Endothelial cell of umbilical vein (primary cell): ENCODE results near the gene EFHD1. TPM values are rescaled to one million over a fixed set of nuclear protein-coding genes. Genes with fewer than 3 reads are reported as not detected.

Experiments
- BruUV-seq: library from RNA; stranded (reverse); fragments of 400-500 nt; replicated peaks from 2 replicates; lab custom pipeline; 2021; lab: Mats Ljungman, UMichigan
- CTCF ChIA-PET: fragments of 300-600, 350-600 bp; sonication (Branson Sonifier 250); formaldehyde crosslinking; loops from one replicate; lab custom pipeline; 2021; ENCODE audit warnings: antibody characterized with exemption, inconsistent platforms; lab: Charles Lee
- POLR2A ChIA-PET: fragments of 300-600, 350-600 bp; sonication (Branson Sonifier 250); formaldehyde crosslinking; loops from one replicate; lab custom pipeline; 2021; ENCODE audit warnings: antibody characterized with exemption, inconsistent platforms; lab: Charles Lee
- DNase-seq: peaks from one replicate; pipeline ENCODE4 v3.0.0-alpha.2; 2011; ENCODE audit warnings: low read depth, low spot score
- FAIRE-seq: peaks from 2 replicates; lab custom pipeline; 2011; peaks lifted over from hg19 to GRCh38; lab: Jason Lieb, UNC
- H2AFZ ChIP-seq: 2 replicates; pipeline ENCODE4 v1.6.0; 2012; ENCODE audit warnings: low read depth, low read length, control low read depth, inconsistent platforms
- H3K27ac ChIP-seq: 2 replicates; pipeline ENCODE4 v1.5.1; 2011; ENCODE audit warnings: low read depth, mild to moderate bottlenecking, control low read depth, low read length, moderate library complexity; ENCODE audit not compliant: insufficient read depth
- H3K27me3 ChIP-seq, 2 experiments: 2 replicates each; pipeline versions ENCODE4 v1.6.0 to v1.6.1; 2011; ENCODE audit warnings: low read length in 2 of 2, mixed read lengths in 1 of 2; ENCODE audit not compliant: control insufficient read depth in 2 of 2, insufficient read depth in 2 of 2
- H3K36me3 ChIP-seq, 2 experiments: 2 replicates in 1 of 2; 3 replicates in 1 of 2; pipeline ENCODE4 v1.5.1; 2011; ENCODE audit warnings: low read length in 2 of 2, mild to moderate bottlenecking in 1 of 2, moderate library complexity in 1 of 2; ENCODE audit not compliant: control insufficient read depth in 2 of 2, insufficient read depth in 2 of 2; ENCODE audit errors: extremely low read depth in 1 of 2
- H3K4me1 ChIP-seq: 3 replicates; pipeline ENCODE4 v1.5.1; 2011; ENCODE audit warnings: mild to moderate bottlenecking, low read length; ENCODE audit not compliant: control insufficient read depth, insufficient read depth; ENCODE audit errors: extremely low read depth
- H3K4me2 ChIP-seq: 2 replicates; pipeline ENCODE4 v1.6.1; 2011; ENCODE audit warnings: low read length, control low read depth, mixed read lengths; ENCODE audit not compliant: insufficient read depth
- H3K4me3 ChIP-seq, 3 experiments: fragments of 200-600 bp in 1 of 3; sonication (generic), shearing (Covaris generic) in 1 of 3; replicated peaks in 1 of 3; 2 replicates each; pipeline ENCODE4 v1.5.1; 2011 to 2016; ENCODE audit warnings: control low read depth in 3 of 3, low read length in 3 of 3, mild to moderate bottlenecking in 2 of 3, inconsistent platforms in 1 of 3, low read depth in 1 of 3, moderate library complexity in 1 of 3; ENCODE audit not compliant: insufficient read depth in 1 of 3
- H3K79me2 ChIP-seq: 2 replicates; pipeline ENCODE4 v1.6.0; 2012; ENCODE audit warnings: low read length, inconsistent platforms; ENCODE audit not compliant: control insufficient read depth, insufficient read depth
- H3K9ac ChIP-seq: replicated peaks from 2 replicates; pipeline ENCODE3; 2011; ENCODE audit warnings: low read length, control low read depth; ENCODE audit not compliant: insufficient read depth; ENCODE audit errors: extremely low read depth
- H3K9me1 ChIP-seq: replicated peaks from 3 replicates; pipeline ENCODE4 v1.6.0; 2011; ENCODE audit warnings: mild to moderate bottlenecking, low read length; ENCODE audit not compliant: control insufficient read depth, insufficient read depth; ENCODE audit errors: extremely low read depth
- H3K9me3 ChIP-seq: replicated peaks from 2 replicates; pipeline ENCODE4 v1.5.1; 2012; ENCODE audit warnings: low read length, inconsistent platforms; ENCODE audit not compliant: control insufficient read depth, insufficient read depth
- H4K20me1 ChIP-seq: replicated peaks from 2 replicates; pipeline ENCODE3; 2011; ENCODE audit warnings: mild to moderate bottlenecking, low read length; ENCODE audit not compliant: control insufficient read depth, insufficient read depth; ENCODE audit errors: extremely low read depth
- EZH2 ChIP-seq: IDR thresholded peaks from 2 replicates; pipeline ENCODE4 v1.6.1; 2012; ENCODE audit warnings: borderline replicate concordance, low read depth, mild to moderate bottlenecking, moderate library complexity, low read length, inconsistent platforms; ENCODE audit not compliant: severe bottlenecking
- GATA2 ChIP-seq: IDR thresholded peaks from 2 replicates; pipeline ENCODE4 v1.7.0; 2011; ENCODE audit warnings: low read depth, mild to moderate bottlenecking, moderate library complexity, mixed read lengths, low read length; ENCODE audit not compliant: insufficient read length, insufficient read depth
- JUN ChIP-seq: IDR thresholded peaks from 2 replicates; pipeline ENCODE4 v1.6.1; 2011; ENCODE audit warnings: borderline replicate concordance, low read depth; ENCODE audit not compliant: insufficient read length, insufficient read depth
- MAX ChIP-seq: IDR thresholded peaks from 2 replicates; pipeline ENCODE4 v1.6.1; 2011; ENCODE audit not compliant: insufficient read depth, insufficient read length
- POLR2A ChIP-seq: IDR thresholded peaks from 2 replicates; pipeline ENCODE4 v1.6.1; 2012; ENCODE audit warnings: low read depth, mild to moderate bottlenecking, control low read depth, low read length
- dilution Hi-C: fragments of 300-500 bp; cut with MboI; formaldehyde crosslinking; loops from one replicate; pipeline ENCODE4 v1.15.0; 2019; ENCODE audit warnings: low sequenced_read_pairs; ENCODE audit not compliant: extremely low pct_ligation_motif_present
- intact Hi-C: fragments of 100-400 bp; cut with micrococcal nuclease; formaldehyde crosslinking; loops from one replicate; pipeline ENCODE4 v1.10.0; 2022
- polyA plus RNA-seq, 4 experiments: library from polyadenylated mRNA; depleted of rRNA in 3 of 4; stranded (reverse) in 3 of 4; unstranded in 1 of 4; fragments of >200 nt; gene quantifications; 2 replicates each; pipeline versions ENCODE4 v1.2.1 to v1.2.3, GENCODE V29; 2011 to 2012; ENCODE audit warnings: missing spikeins in 1 of 4
- total RNA-seq: library from RNA; stranded (reverse); gene quantifications from 2 replicates; pipeline ENCODE4 v1.2.3, GENCODE V29; 2021

Gene EFHD1
- total and polyA plus RNA-seq, 2 donors (not counting 3 experiments of a cell fraction or from before 2014, with no cell fraction given): 0.18 TPM; not detected in 1

GRCh38 chr2:232615339-232615738 is 18.1 kb upstream of the EFHD1 start:
- ChIA-PET POLR2A (no interaction called here), CTCF (interaction anchor here (1.3 kb wide), 1 partner anchor 10 kb away, joined by 5 read pairs; no protein-coding TSS in a partner anchor)
- no peak for FAIRE-seq
- Histone ChIP-seq H3K27ac (no peak overlapping the region), H3K9me3 (no peaks in the 10 kb centered on the region), H3K4me1 (no peaks in the 10 kb centered on the region), H3K27me3 (no peaks in the 10 kb centered on the region), H3K4me2 (no peak overlapping the region), H3K9ac (no peak overlapping the region), H3K79me2 (no peaks in the 10 kb centered on the region), H3K9me1 (no peaks in the 10 kb centered on the region), H3K36me3 (no peaks in the 10 kb centered on the region), H4K20me1 (no peaks in the 10 kb centered on the region), H3K4me3 (no peak overlapping the region), H2AFZ (no peak overlapping the region)
- intact Hi-C loops (no loop called here), dilution Hi-C loops (no loop called here)
- no peak for DNase-seq
- no TSS peak for BruUV-seq
- TF ChIP-seq EZH2 (no peak), GATA2 (no peak), MAX (no peak), JUN (no peak)

DNA sequence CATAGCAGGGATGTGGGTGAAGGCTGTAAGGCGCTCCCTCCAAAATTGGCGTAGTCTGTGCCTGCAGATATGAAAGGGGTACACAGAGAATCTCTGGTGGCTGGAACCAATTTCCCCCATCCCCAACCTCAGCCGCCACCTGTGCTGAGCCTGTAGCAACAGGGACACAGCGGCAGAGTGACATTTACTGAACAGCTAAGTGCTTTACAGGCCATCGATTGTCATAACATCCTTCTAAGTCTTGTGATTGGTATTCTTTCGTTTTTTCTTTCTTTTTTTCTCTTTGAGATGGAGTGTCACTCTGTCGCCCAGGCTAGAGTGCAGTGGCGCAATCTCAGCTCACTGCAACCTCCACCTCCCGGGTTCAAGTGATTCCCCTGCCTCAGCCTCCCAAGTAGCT is 12.2 kb upstream of the EFHD1 start:
- dilution Hi-C loops (no loop called here), intact Hi-C loops (no loop called here)
- Histone ChIP-seq H3K9me1 (no peaks in the 10 kb centered on the region), H3K79me2 (no peaks in the 10 kb centered on the region), H4K20me1 (no peaks in the 10 kb centered on the region), H3K27ac (no peak overlapping the region), H3K4me1 (no peaks in the 10 kb centered on the region), H3K4me2 (no peak overlapping the region), H3K4me3 (no peak overlapping the region), H3K36me3 (no peaks in the 10 kb centered on the region), H3K9ac (no peak overlapping the region), H3K27me3 (peaks cover 3% of the 10 kb centered on the region in 2 experiments), H3K9me3 (no peaks in the 10 kb centered on the region), H2AFZ (no peak overlapping the region)
- ChIA-PET POLR2A (no interaction called here), CTCF (interaction anchor here (1.9 kb wide), 1 partner anchor 10 kb away, joined by 9 read pairs; no protein-coding TSS in a partner anchor)
- FAIRE-seq: no peak
- no peak for DNase-seq
- no peak for TF ChIP-seq POLR2A
- BruUV-seq: no TSS peak
